Astrocyte (in vitro differentiated cells and primary cell): ENCODE data around the gene CFAP65. TPM values are rescaled to one million over a fixed set of nuclear protein-coding genes. Genes with fewer than 3 reads are reported as not detected.

Experiments used
- DNase-seq: peaks from one replicate; pipeline ENCODE4 v3.0.0-alpha.2; 2010; ENCODE audit warnings: low read depth
- FAIRE-seq: peaks from 2 replicates; lab custom pipeline; 2011; peaks lifted over from hg19 to GRCh38; lab: Jason Lieb, UNC
- H2AFZ ChIP-seq: 2 replicates; pipeline ENCODE4 v1.6.0; 2012; ENCODE audit warnings: low read depth, low read length, inconsistent platforms
- H3K27ac ChIP-seq: 2 replicates; pipeline ENCODE4 v1.5.1; 2011; ENCODE audit warnings: low read depth, low read length, inconsistent platforms
- H3K27me3 ChIP-seq: 2 replicates; pipeline ENCODE4 v1.6.0; 2011; ENCODE audit warnings: low read length, inconsistent platforms; ENCODE audit not compliant: insufficient read depth
- H3K36me3 ChIP-seq: 2 replicates; pipeline ENCODE4 v1.5.1; 2011; ENCODE audit warnings: low read length, inconsistent platforms; ENCODE audit not compliant: insufficient read depth
- H3K4me1 ChIP-seq: 2 replicates; pipeline ENCODE4 v1.5.1; 2011; ENCODE audit warnings: low read length, inconsistent platforms; ENCODE audit not compliant: insufficient read depth
- H3K4me2 ChIP-seq: 2 replicates; pipeline ENCODE4 v1.6.0; 2012; ENCODE audit warnings: low read length, inconsistent platforms
- H3K4me3 ChIP-seq: 2 replicates; pipeline ENCODE4 v1.5.1; 2011; ENCODE audit warnings: low read depth, mild to moderate bottlenecking, low read length, inconsistent platforms; ENCODE audit not compliant: insufficient read depth
- H3K79me2 ChIP-seq: 2 replicates; pipeline ENCODE4 v1.6.0; 2012; ENCODE audit warnings: mild to moderate bottlenecking, low read length, inconsistent platforms; ENCODE audit not compliant: insufficient read depth
- H3K9ac ChIP-seq: 2 replicates; pipeline ENCODE4 v1.6.0; 2012; ENCODE audit warnings: mild to moderate bottlenecking, low read length, inconsistent platforms
- H3K9me3 ChIP-seq: 2 replicates; pipeline ENCODE4 v1.5.1; 2012; ENCODE audit warnings: low read depth, mild to moderate bottlenecking, low read length, inconsistent platforms; ENCODE audit not compliant: insufficient read depth
- H4K20me1 ChIP-seq: 2 replicates; pipeline ENCODE4 v1.6.0; 2012; ENCODE audit warnings: low read length, inconsistent platforms; ENCODE audit not compliant: insufficient read depth
- H3K27ac Mint-ChIP-seq: one replicate; pipeline ENCODE4 v1.8.0; 2021; ENCODE audit warnings: mild to moderate bottlenecking, mixed read lengths; ENCODE audit not compliant: unreplicated experiment
- H3K27me3 Mint-ChIP-seq: one replicate; pipeline ENCODE4 v1.8.0; 2021; ENCODE audit warnings: low read depth, mixed read lengths; ENCODE audit not compliant: unreplicated experiment
- H3K36me3 Mint-ChIP-seq: one replicate; pipeline ENCODE4 v1.8.0; 2021; ENCODE audit warnings: low read depth, mixed read lengths; ENCODE audit not compliant: unreplicated experiment
- H3K4me1 Mint-ChIP-seq: one replicate; pipeline ENCODE4 v1.8.0; 2021; ENCODE audit warnings: low read depth, mixed read lengths; ENCODE audit not compliant: unreplicated experiment
- H3K4me3 Mint-ChIP-seq: one replicate; pipeline ENCODE4 v1.8.0; 2021; ENCODE audit warnings: mild to moderate bottlenecking, moderate library complexity, mixed read lengths; ENCODE audit not compliant: unreplicated experiment
- H3K9me3 Mint-ChIP-seq: one replicate; pipeline ENCODE4 v1.8.0; 2021; ENCODE audit warnings: mild to moderate bottlenecking, mixed read lengths; ENCODE audit not compliant: unreplicated experiment
- CTCF ChIP-seq: IDR thresholded peaks from 2 replicates; pipeline ENCODE4 v1.5.1; 2011; ENCODE audit warnings: low read depth, mild to moderate bottlenecking, inconsistent platforms, low read length, moderate library complexity; ENCODE audit not compliant: insufficient read depth
- EZH2 ChIP-seq: IDR thresholded peaks from 2 replicates; pipeline ENCODE4 v1.6.1; 2012; ENCODE audit warnings: mild to moderate bottlenecking, low read length, inconsistent platforms; ENCODE audit not compliant: insufficient read depth
- total RNA-seq: library from RNA; stranded (reverse); gene quantifications from 2 replicates; pipeline ENCODE4 v1.2.1, GENCODE V29; 2021

Gene CFAP65
- total RNA-seq, 1 donor from 2014 or later, result 0.27 TPM

- Histone ChIP-seq H3K27ac (no peak within 1 kb of the TSS), H3K4me2 (peak within 1 kb of the TSS; percentile 52), H4K20me1 (peaks cover 15% of the 10 kb centered on the region), H3K27me3 (peaks cover 73% of the 10 kb centered on the region), H3K36me3 (no peaks in the 10 kb centered on the region), H3K9ac (no peak within 1 kb of the TSS), H2AFZ (no peak within 1 kb of the TSS), H3K4me1 (peaks cover 17% of the 10 kb centered on the region), H3K9me3 (no peaks in the 10 kb centered on the region), H3K79me2 (no peaks in the 10 kb centered on the region), H3K4me3 (no peak within 1 kb of the TSS)
- DNase-seq (no peak), FAIRE-seq (no peak)
- TF ChIP-seq EZH2, result peak; percentile 95
- TF ChIP-seq CTCF, result no peak
- H3K9me3 Mint-ChIP-seq, result no peaks in the 10 kb centered on the region
- H3K36me3 Mint-ChIP-seq, result no peaks in the 10 kb centered on the region
- H3K27ac Mint-ChIP-seq, result no peak within 1 kb of the TSS
- H3K4me3 Mint-ChIP-seq, result peak within 1 kb of the TSS; percentile 31
- H3K4me1 Mint-ChIP-seq, result no peaks in the 10 kb centered on the region
- peaks cover 82% of the 10 kb centered on the region for H3K27me3 Mint-ChIP-seq
Measured at GRCh38 chr2:219060821-219061791, 19.8 kb upstream of the CFAP65 start, which contains the start of gene IHH. IHH (minus strand) TSS chr2:219060921; CDS start chr2:219060467, 454 bp downstream.

DNA sequence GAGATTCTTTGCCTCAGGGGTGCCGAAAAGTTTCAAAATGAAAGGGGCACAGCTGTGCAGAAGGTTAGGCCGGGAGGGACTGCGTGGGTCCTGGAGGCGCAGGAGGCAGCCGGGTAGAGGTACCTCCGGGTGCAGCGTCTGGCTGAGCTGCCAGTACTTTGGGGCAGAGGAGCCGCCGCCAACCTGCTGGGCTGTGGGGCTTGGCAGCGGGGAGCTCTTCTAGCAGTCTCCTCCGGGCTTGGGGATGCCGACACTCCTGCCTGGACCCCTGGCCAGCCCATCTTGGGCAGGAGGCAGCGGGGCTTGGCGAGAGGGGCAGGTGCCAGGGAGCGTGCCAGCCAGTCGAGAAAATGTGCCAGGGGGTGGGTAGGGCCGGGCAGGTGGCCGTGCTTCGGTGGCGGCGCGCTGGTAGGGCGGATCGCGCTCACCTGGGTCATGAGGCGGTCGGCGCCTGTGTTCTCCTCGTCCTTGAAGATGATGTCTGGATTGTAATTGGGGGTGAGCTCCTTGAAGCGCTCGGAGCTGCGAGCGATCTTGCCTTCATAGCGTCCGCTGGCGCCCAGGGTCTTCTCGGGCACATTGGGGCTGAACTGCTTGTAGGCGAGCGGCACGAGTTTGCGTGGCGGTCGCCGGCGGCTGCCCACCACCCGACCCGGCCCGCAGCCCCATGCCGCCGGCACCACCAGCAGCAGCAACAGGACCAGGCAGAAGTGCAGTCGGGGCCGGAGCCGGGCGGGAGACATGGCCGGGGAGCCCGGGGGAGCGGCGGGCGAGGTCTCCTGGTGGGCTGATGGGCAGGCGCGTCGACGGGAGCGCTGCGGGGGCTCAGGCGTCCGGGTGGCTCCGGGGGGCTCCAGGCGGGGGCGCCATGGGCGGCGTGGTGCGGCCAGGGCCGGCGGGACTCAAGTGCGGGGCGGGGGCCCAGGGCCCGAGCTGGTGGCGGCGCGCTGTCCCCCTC, 18.7 kb upstream of the CFAP65 start:
- FAIRE-seq (no peak), DNase-seq (no peak)
- Mint-ChIP-seq H3K4me3 (no peak overlapping the region), H3K27ac (no peak overlapping the region), H3K4me1 (no peaks in the 10 kb centered on the region), H3K36me3 (no peaks in the 10 kb centered on the region), H3K27me3 (peaks cover 80% of the 10 kb centered on the region), H3K9me3 (no peaks in the 10 kb centered on the region)
- Histone ChIP-seq H3K9ac (no peak overlapping the region), H3K4me3 (no peak overlapping the region), H3K27ac (no peak overlapping the region), H3K27me3 (peaks cover 69% of the 10 kb centered on the region), H4K20me1 (peaks cover 15% of the 10 kb centered on the region), H3K36me3 (no peaks in the 10 kb centered on the region), H3K4me1 (peaks cover 17% of the 10 kb centered on the region), H3K9me3 (no peaks in the 10 kb centered on the region), H3K79me2 (no peaks in the 10 kb centered on the region), H3K4me2 (peak overlapping the region; percentile 19), H2AFZ (no peak overlapping the region)
- TF ChIP-seq CTCF, result no peak
- peak; percentile 99 for TF ChIP-seq EZH2
